ENCODE data around the gene CCDC97.

- TF ChIP-seq, protein P1, sequence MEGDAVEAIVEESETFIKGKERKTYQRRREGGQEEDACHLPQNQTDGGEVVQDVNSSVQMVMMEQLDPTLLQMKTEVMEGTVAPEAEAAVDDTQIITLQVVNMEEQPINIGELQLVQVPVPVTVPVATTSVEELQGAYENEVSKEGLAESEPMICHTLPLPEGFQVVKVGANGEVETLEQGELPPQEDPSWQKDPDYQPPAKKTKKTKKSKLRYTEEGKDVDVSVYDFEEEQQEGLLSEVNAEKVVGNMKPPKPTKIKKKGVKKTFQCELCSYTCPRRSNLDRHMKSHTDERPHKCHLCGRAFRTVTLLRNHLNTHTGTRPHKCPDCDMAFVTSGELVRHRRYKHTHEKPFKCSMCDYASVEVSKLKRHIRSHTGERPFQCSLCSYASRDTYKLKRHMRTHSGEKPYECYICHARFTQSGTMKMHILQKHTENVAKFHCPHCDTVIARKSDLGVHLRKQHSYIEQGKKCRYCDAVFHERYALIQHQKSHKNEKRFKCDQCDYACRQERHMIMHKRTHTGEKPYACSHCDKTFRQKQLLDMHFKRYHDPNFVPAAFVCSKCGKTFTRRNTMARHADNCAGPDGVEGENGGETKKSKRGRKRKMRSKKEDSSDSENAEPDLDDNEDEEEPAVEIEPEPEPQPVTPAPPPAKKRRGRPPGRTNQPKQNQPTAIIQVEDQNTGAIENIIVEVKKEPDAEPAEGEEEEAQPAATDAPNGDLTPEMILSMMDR (IDR thresholded peaks at IDR 0.05): no peak
- TF ChIP-seq POLR2A (IDR thresholded peaks at IDR 0.05): no peak
Measured at GRCh38 chr19:41372501-41372900, 62.5 kb downstream of the CCDC97 start.

Measured in heart left ventricle (tissue), 13 donors.